ENCODE results near the gene C2orf15. TPM values are rescaled to one million over a fixed set of nuclear protein-coding genes. Genes with fewer than 3 reads are reported as not detected.

C2orf15 gene
- total RNA-seq, 1 experiment from 2014 or later = 1.9 TPM

- Histone ChIP-seq H3K9me3 (ENCODE audit: control insufficient read depth in 1 of 2, insufficient read depth in 1 of 2, low read depth in 1 of 2, low read length in 2 of 2) (no peaks in the 10 kb centered on the region), H3K9ac (ENCODE audit: low read length) (no peak overlapping the region), H3K27ac (ENCODE audit: low read depth, low read length) (no peak overlapping the region), H3K4me2 (ENCODE audit: low read length) (no peak overlapping the region), H3K36me3 (ENCODE audit: control insufficient read depth in 1 of 2, insufficient read depth in 2 of 2, low read length in 2 of 2) (0 out of 4 replicates have a peak, but pooled peaks cover 0 to 3% of the 10 kb centered on the region in 2 experiments), H2AFZ (ENCODE audit: low read depth, low read length, poor library complexity, severe bottlenecking) (no peak overlapping the region), H3K27me3 (ENCODE audit: insufficient read depth, low read length) (no peaks in the 10 kb centered on the region), H3K9me2 (ENCODE audit: insufficient read depth) (no peaks in the 10 kb centered on the region), H4K20me1 (ENCODE audit: insufficient read depth) (no peaks in the 10 kb centered on the region), H3K4me3 (replicated peaks in 1 of 2; ENCODE audit: low read depth in 1 of 2, low read length in 2 of 2) (no peak overlapping the region), H3K79me2 (ENCODE audit: insufficient read depth, low read length) (peaks cover 5% of the 10 kb centered on the region; the same call in 1 of the 2 replicates), H3K4me1 (ENCODE audit: control insufficient read depth in 1 of 2, insufficient read depth in 2 of 2, low read length in 2 of 2) (peaks cover 11 to 13% of the 10 kb centered on the region in 2 experiments)
- ChIA-PET POLR2A (no interaction called here), RAD21 (ENCODE audit: low non-redundant PET in 1 of 2, low total read pairs in 2 of 2, uncharacterized antibody in 2 of 2, unreplicated experiment in 2 of 2) (no interaction called here), CTCF (interaction anchor here (1.1 to 1.4 kb wide), 2 partner anchors 9 to 331 kb away, joined by 3 read pairs; partner anchors contain the start of gene REV1)
- no TSS peak for BruUV-seq (replicated peaks)
- no peak for ATAC-seq
- intact Hi-C loops (cut with micrococcal nuclease) = loop anchor here (10.0 kb wide), 1 partner anchor 336 kb away; the partner anchor contains the start of gene REV1
- no peak for DNase-seq (ENCODE audit: low read depth, low spot score)
- TF ChIP-seq CEBPB (IDR thresholded peaks at IDR 0.05; ENCODE audit: low read depth) (no peak), RAD21 (IDR thresholded peaks at IDR 0.05; ENCODE audit: low read depth) (0 out of 2 replicates have a peak, but pooled peaks have one; percentile 12), EZH2phosphoT487 (IDR thresholded peaks at IDR 0.05; ENCODE audit: borderline replicate concordance) (no peak), POLR2AphosphoS5 (IDR thresholded peaks at IDR 0.05; ENCODE audit: low read depth, low read length) (no peak), FOSL1 (IDR thresholded peaks at IDR 0.05; ENCODE audit: low read depth) (no peak), CBX3 (IDR thresholded peaks at IDR 0.05; ENCODE audit: low read depth) (no peak)
- TF ChIP-seq, protein P1, sequence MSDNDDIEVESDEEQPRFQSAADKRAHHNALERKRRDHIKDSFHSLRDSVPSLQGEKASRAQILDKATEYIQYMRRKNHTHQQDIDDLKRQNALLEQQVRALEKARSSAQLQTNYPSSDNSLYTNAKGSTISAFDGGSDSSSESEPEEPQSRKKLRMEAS (IDR thresholded peaks at IDR 0.05) = no peak
- TF ChIP-seq, protein P2, sequence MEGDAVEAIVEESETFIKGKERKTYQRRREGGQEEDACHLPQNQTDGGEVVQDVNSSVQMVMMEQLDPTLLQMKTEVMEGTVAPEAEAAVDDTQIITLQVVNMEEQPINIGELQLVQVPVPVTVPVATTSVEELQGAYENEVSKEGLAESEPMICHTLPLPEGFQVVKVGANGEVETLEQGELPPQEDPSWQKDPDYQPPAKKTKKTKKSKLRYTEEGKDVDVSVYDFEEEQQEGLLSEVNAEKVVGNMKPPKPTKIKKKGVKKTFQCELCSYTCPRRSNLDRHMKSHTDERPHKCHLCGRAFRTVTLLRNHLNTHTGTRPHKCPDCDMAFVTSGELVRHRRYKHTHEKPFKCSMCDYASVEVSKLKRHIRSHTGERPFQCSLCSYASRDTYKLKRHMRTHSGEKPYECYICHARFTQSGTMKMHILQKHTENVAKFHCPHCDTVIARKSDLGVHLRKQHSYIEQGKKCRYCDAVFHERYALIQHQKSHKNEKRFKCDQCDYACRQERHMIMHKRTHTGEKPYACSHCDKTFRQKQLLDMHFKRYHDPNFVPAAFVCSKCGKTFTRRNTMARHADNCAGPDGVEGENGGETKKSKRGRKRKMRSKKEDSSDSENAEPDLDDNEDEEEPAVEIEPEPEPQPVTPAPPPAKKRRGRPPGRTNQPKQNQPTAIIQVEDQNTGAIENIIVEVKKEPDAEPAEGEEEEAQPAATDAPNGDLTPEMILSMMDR (IDR thresholded peaks at IDR 0.05 in 2 of 3, conservative IDR thresholded peaks at IDR 0.05 in 1 of 3; ENCODE audit: borderline replicate concordance in 1 of 3, insufficient read depth in 1 of 3, low read depth in 2 of 3, low read length in 2 of 3) = peak in 2 of 3 experiments; percentile 18 to 41; a peak in 3 of 6 replicates
Observed at GRCh38 chr2:99158599-99158998, 17.1 kb downstream of the C2orf15 start.

All from HCT116 (cell line).